Esophagus (tissue), 2 donors: ENCODE data around the gene RPS6KB2. TPM values are rescaled to one million over a fixed set of nuclear protein-coding genes. Genes with fewer than 3 reads are reported as not detected.
A peak's percentile ranks its signal among the peaks of the same experiment; 100 is the strongest.

Experiments
- H3K27ac ChIP-seq, 2 donors: one replicate each; pipeline ENCODE4 v1.5.1; 2013; ENCODE audit warnings: low read depth in 2 of 2, mild to moderate bottlenecking in 2 of 2, inconsistent platforms in 1 of 2, low read length in 1 of 2, moderate library complexity in 1 of 2
- H3K27me3 ChIP-seq, 2 donors: one replicate each; pipeline ENCODE4 v1.6.1; 2013; ENCODE audit warnings: low read length in 2 of 2, control low read depth in 1 of 2, mild to moderate bottlenecking in 1 of 2; ENCODE audit not compliant: insufficient read depth in 2 of 2, control insufficient read depth in 1 of 2
- H3K36me3 ChIP-seq, 2 donors: one replicate each; pipeline ENCODE4 v1.6.1; 2013; ENCODE audit warnings: low read length in 1 of 2; ENCODE audit not compliant: control insufficient read depth in 2 of 2, insufficient read depth in 2 of 2
- H3K4me1 ChIP-seq, 2 donors: one replicate each; pipeline ENCODE4 v1.6.1; 2013; ENCODE audit warnings: low read length in 1 of 2; ENCODE audit not compliant: control insufficient read depth in 2 of 2, insufficient read depth in 2 of 2
- H3K4me3 ChIP-seq, 2 donors: one replicate each; pipeline ENCODE4 v1.5.1; 2013; ENCODE audit warnings: low read length in 2 of 2, mild to moderate bottlenecking in 2 of 2, low read depth in 1 of 2, moderate library complexity in 1 of 2
- H3K9me3 ChIP-seq, 2 donors: one replicate each; pipeline ENCODE4 v1.6.1; 2013; ENCODE audit warnings: mild to moderate bottlenecking in 2 of 2, low read depth in 1 of 2, low read length in 1 of 2, moderate library complexity in 1 of 2; ENCODE audit not compliant: control insufficient read depth in 2 of 2, insufficient read depth in 1 of 2
- WGBS, 2 donors: extraction: QIAGEN DNeasy Blood & Tissue Kit; methylation state at CpG; one replicate each; pipeline ENCODE4 v1.1.7; 2013; 5-methylcytosine and 5-hydroxymethylcytosine counted together
- polyA plus RNA-seq, 2 donors: library from polyadenylated mRNA; stranded (reverse); fragments of 200-250 nt; gene quantifications; one replicate each; pipeline ENCODE4 v1.2.3, GENCODE V29; 2013
- donor health status: healthy with polysubstance abuse.
- donor health status: Bipolar disorder and iron deficiency.

Gene RPS6KB2
- polyA plus RNA-seq, 2 donors = 79.6 to 85.9 TPM

GRCh38 chr11:67435031-67435726 lies 6.9 kb downstream of the RPS6KB2 start:
- H3K4me3 ChIP-seq = no peak overlapping the region
- WGBS, 2 donors = 67 to 71% methylated on average over 25 to 26 of the region's 26 CpGs
- peaks cover 13 to 21% of the 10 kb centered on the region in 2 donors for H3K4me1 ChIP-seq
- H3K27me3 ChIP-seq = no peaks in the 10 kb centered on the region
- H3K9me3 ChIP-seq = no peaks in the 10 kb centered on the region
- peaks cover 3 to 78% of the 10 kb centered on the region in 2 donors for H3K36me3 ChIP-seq
- peak overlapping the region in 1 of 2 donors; percentile 22 for H3K27ac ChIP-seq

- Histone ChIP-seq H3K4me3 (peak overlapping the region; percentile 16 to 25), H3K9me3 (no peaks in the 10 kb centered on the region), H3K4me1 (peaks cover 13 to 25% of the 10 kb centered on the region in 2 donors), H3K36me3 (peaks cover 3 to 78% of the 10 kb centered on the region in 2 donors), H3K27me3 (no peaks in the 10 kb centered on the region), H3K27ac (peak overlapping the region in 1 of 2 donors; percentile 17)
- 82 to 83% methylated on average over 38 of the region's 38 CpGs for WGBS, 2 donors
Observed at GRCh38 chr11:67435727-67436458, 7.6 kb downstream of the RPS6KB2 start.

GRCh38 chr11:67436459-67437081 lies 8.3 kb downstream of the RPS6KB2 start:
- WGBS, 2 donors = 40 to 51% methylated on average over 6 of the region's 6 CpGs
- H3K27me3 ChIP-seq = no peaks in the 10 kb centered on the region

GRCh38 chr11:67437082-67437808 lies 9.0 kb downstream of the RPS6KB2 start, which contains the start of gene PTPRCAP:
TSS of gene PTPRCAP (minus strand) at chr11:67437682. CDS start at chr11:67437619, 63 bp downstream.
- Histone ChIP-seq H3K27me3 (no peaks in the 10 kb centered on the region), H3K27ac (peak within 1 kb of the TSS; percentile 70 to 85), H3K36me3 (peaks cover 3 to 80% of the 10 kb centered on the region in 2 donors), H3K4me3 (peak within 1 kb of the TSS; percentile 25 to 40), H3K4me1 (peaks cover 13 to 30% of the 10 kb centered on the region in 2 donors), H3K9me3 (no peaks in the 10 kb centered on the region)
- 69% methylated on average over 17 to 26 of the region's 26 CpGs for WGBS, 2 donors

More at GRCh38 chr11:67436459-67437081, 8.3 kb downstream of the RPS6KB2 start:
- Histone ChIP-seq H3K4me1 (peaks cover 13 to 29% of the 10 kb centered on the region in 2 donors), H3K36me3 (peaks cover 3 to 83% of the 10 kb centered on the region in 2 donors), H3K27ac (peak overlapping the region in 1 of 2 donors; percentile 43), H3K4me3 (peak overlapping the region; percentile 16 to 25), H3K9me3 (no peaks in the 10 kb centered on the region)

GRCh38 chr11:67437809-67438157 lies 9.5 kb downstream of the RPS6KB2 start:
- Histone ChIP-seq H3K27ac (peak overlapping the region in 1 of 2 donors; percentile 39), H3K27me3 (no peaks in the 10 kb centered on the region), H3K4me3 (peak overlapping the region; percentile 16 to 40), H3K4me1 (peaks cover 17 to 32% of the 10 kb centered on the region in 2 donors), H3K9me3 (no peaks in the 10 kb centered on the region), H3K36me3 (peaks cover 3 to 74% of the 10 kb centered on the region in 2 donors)
- WGBS, 2 donors = 61 to 72% methylated on average over 3 of the region's 3 CpGs

GRCh38 chr11:67438158-67438902 lies 10.0 kb downstream of the RPS6KB2 start:
- 74 to 76% methylated on average over 35 to 41 of the region's 41 CpGs for WGBS, 2 donors

GRCh38 chr11:67439321-67440228 lies 11.3 kb downstream of the RPS6KB2 start:
- WGBS, 2 donors = 64 to 68% methylated on average over 31 of the region's 31 CpGs
- Histone ChIP-seq H3K36me3 (peaks cover 3 to 58% of the 10 kb centered on the region in 2 donors), H3K27me3 (no peaks in the 10 kb centered on the region), H3K27ac (peak overlapping the region; percentile 14 to 65), H3K9me3 (no peaks in the 10 kb centered on the region), H3K4me1 (peaks cover 14 to 24% of the 10 kb centered on the region in 2 donors), H3K4me3 (no peak overlapping the region)

More at GRCh38 chr11:67438158-67438902, 10.0 kb downstream of the RPS6KB2 start:
- peak overlapping the region; percentile 16 to 37 for H3K4me3 ChIP-seq
- peaks cover 3 to 69% of the 10 kb centered on the region in 2 donors for H3K36me3 ChIP-seq
- no peaks in the 10 kb centered on the region for H3K27me3 ChIP-seq
- H3K9me3 ChIP-seq = no peaks in the 10 kb centered on the region
- H3K27ac ChIP-seq = peak overlapping the region; percentile 14 to 65
- peaks cover 14 to 30% of the 10 kb centered on the region in 2 donors for H3K4me1 ChIP-seq
